ENCODE measurements around the gene GPC6. TPM values are rescaled to one million over a fixed set of nuclear protein-coding genes. Genes with fewer than 3 reads are reported as not detected.

Gene GPC6
- total and polyA plus RNA-seq, 2 experiments from 2014 or later, result 14.4 to 20.8 TPM

GRCh38 chr13:93231867-93232266 is 5.3 kb downstream of the GPC6 start:
- Histone ChIP-seq H3K27ac (no peak overlapping the region), H3K9ac (no peak overlapping the region), H3K9me2 (ENCODE audit: insufficient read depth) (no peaks in the 10 kb centered on the region), H4K20me1 (ENCODE audit: insufficient read depth) (no peaks in the 10 kb centered on the region), H3K4me3 (no peak overlapping the region), H3K27me3 (replicated peaks; ENCODE audit: insufficient read depth) (no peaks in the 10 kb centered on the region), H3K36me3 (ENCODE audit: low read depth) (no peaks in the 10 kb centered on the region), H3K79me2 (ENCODE audit: insufficient read depth) (peaks cover 30% of the 10 kb centered on the region), H3K4me1 (ENCODE audit: insufficient read depth) (peaks cover 36% of the 10 kb centered on the region), H3K4me2 (ENCODE audit: unreplicated experiment) (no peak overlapping the region), H3F3A (ENCODE audit: insufficient read depth) (peaks cover 43% of the 10 kb centered on the region), H3K9me3 (ENCODE audit: low read depth) (no peaks in the 10 kb centered on the region), H2AFZ (no peak overlapping the region)
- no peak for DNase-seq
- TF ChIP-seq EZH2phosphoT487 (IDR thresholded peaks at IDR 0.05; ENCODE audit: insufficient read depth, low read depth) (no peak), EZH2 (IDR thresholded peaks at IDR 0.05; ENCODE audit: insufficient read depth, poor library complexity, severe bottlenecking) (no peak)
- in situ Hi-C loops (cut with MboI), result loop anchor here (25.0 kb wide), 1 partner anchor 1130 kb away; no protein-coding TSS in a partner anchor
- WGBS, 2 experiments (ENCODE audit: low coverage in 1 of 2, low lambda C conversion rate in 2 of 2, missing lambda C conversion rate in 2 of 2), result 74 to 76% methylated on average over 3 of the region's 3 CpGs

- H2AFZ ChIP-seq, result no peak overlapping the region
- H4K20me1 ChIP-seq (ENCODE audit: insufficient read depth), result no peaks in the 10 kb centered on the region
- H3K4me3 ChIP-seq, result no peak overlapping the region
- peaks cover 33% of the 10 kb centered on the region for H3K4me1 ChIP-seq (ENCODE audit: insufficient read depth)
- DNase-seq, result no peak
- peaks cover 33% of the 10 kb centered on the region for H3K79me2 ChIP-seq (ENCODE audit: insufficient read depth)
- no peak overlapping the region for H3K9ac ChIP-seq
- H3K4me2 ChIP-seq (ENCODE audit: unreplicated experiment), result no peak overlapping the region
- no peaks in the 10 kb centered on the region for H3K9me2 ChIP-seq (ENCODE audit: insufficient read depth)
- 47 to 53% methylated on average over 3 of the region's 3 CpGs for WGBS, 2 experiments (ENCODE audit: low coverage in 1 of 2, low lambda C conversion rate in 2 of 2, missing lambda C conversion rate in 2 of 2)
- no peak overlapping the region for H3K27ac ChIP-seq
- peaks cover 39% of the 10 kb centered on the region for H3F3A ChIP-seq (ENCODE audit: insufficient read depth)
- TF ChIP-seq EZH2 (IDR thresholded peaks at IDR 0.05; ENCODE audit: insufficient read depth, poor library complexity, severe bottlenecking) (no peak), EZH2phosphoT487 (IDR thresholded peaks at IDR 0.05; ENCODE audit: insufficient read depth, low read depth) (no peak)
- H3K27me3 ChIP-seq (replicated peaks; ENCODE audit: insufficient read depth), result no peaks in the 10 kb centered on the region
- in situ Hi-C loops (cut with MboI), result loop anchor here (25.0 kb wide), 1 partner anchor 1128 kb away; no protein-coding TSS in a partner anchor
- no peaks in the 10 kb centered on the region; the same call in 1 of the 2 replicates for H3K36me3 ChIP-seq (ENCODE audit: low read depth)
- H3K9me3 ChIP-seq (ENCODE audit: low read depth), result no peaks in the 10 kb centered on the region
These were observed 7.4 kb downstream of the GPC6 start for GRCh38 chr13:93233997-93234416.

- H3K4me1 ChIP-seq (ENCODE audit: insufficient read depth), result peaks cover 29% of the 10 kb centered on the region
- no peak overlapping the region for H3K4me3 ChIP-seq
- peaks cover 33% of the 10 kb centered on the region for H3K79me2 ChIP-seq (ENCODE audit: insufficient read depth)
- no peak overlapping the region for H3K9ac ChIP-seq
- TF ChIP-seq EZH2 (IDR thresholded peaks at IDR 0.05; ENCODE audit: insufficient read depth, poor library complexity, severe bottlenecking) (no peak), EZH2phosphoT487 (IDR thresholded peaks at IDR 0.05; ENCODE audit: insufficient read depth, low read depth) (no peak)
- H3K27me3 ChIP-seq (replicated peaks; ENCODE audit: insufficient read depth), result no peaks in the 10 kb centered on the region
- peak overlapping the region; percentile 8 for H3K4me2 ChIP-seq (ENCODE audit: unreplicated experiment)
- H3K9me3 ChIP-seq (ENCODE audit: low read depth), result no peaks in the 10 kb centered on the region
- H3K36me3 ChIP-seq (ENCODE audit: low read depth), result no peaks in the 10 kb centered on the region; the same call in 1 of the 2 replicates
- no peak overlapping the region for H2AFZ ChIP-seq
- H3F3A ChIP-seq (ENCODE audit: insufficient read depth), result peaks cover 35% of the 10 kb centered on the region
- no peaks in the 10 kb centered on the region for H4K20me1 ChIP-seq (ENCODE audit: insufficient read depth)
- no peak overlapping the region for H3K27ac ChIP-seq
- in situ Hi-C loops (cut with MboI), result loop anchor here (25.0 kb wide), 1 partner anchor 1128 kb away; no protein-coding TSS in a partner anchor
- no peaks in the 10 kb centered on the region for H3K9me2 ChIP-seq (ENCODE audit: insufficient read depth)
- DNase-seq, result no peak
These were observed 7.9 kb downstream of the GPC6 start for GRCh38 chr13:93234459-93234858.

GRCh38 chr13:93235258-93236015 is 8.8 kb downstream of the GPC6 start:
- in situ Hi-C loops (cut with MboI), result loop anchor here (25.0 kb wide), 1 partner anchor 1127 kb away; no protein-coding TSS in a partner anchor
- H3F3A ChIP-seq (ENCODE audit: insufficient read depth), result peaks cover 25% of the 10 kb centered on the region; the same call in 1 of the 2 replicates
- peaks cover 35% of the 10 kb centered on the region for H3K79me2 ChIP-seq (ENCODE audit: insufficient read depth)
- H3K4me3 ChIP-seq, result no peak overlapping the region
- 0 out of 2 replicates have a peak overlapping the region, but pooled peaks have one; percentile 7 for H3K9ac ChIP-seq
- H3K9me2 ChIP-seq (ENCODE audit: insufficient read depth), result no peaks in the 10 kb centered on the region
- peak overlapping the region; percentile 8 for H3K4me2 ChIP-seq (ENCODE audit: unreplicated experiment)
- peak overlapping the region; percentile 39 for H3K27ac ChIP-seq
- H4K20me1 ChIP-seq (ENCODE audit: insufficient read depth), result no peaks in the 10 kb centered on the region
- no peaks in the 10 kb centered on the region for H3K9me3 ChIP-seq (ENCODE audit: low read depth)
- H3K4me1 ChIP-seq (ENCODE audit: insufficient read depth), result peaks cover 20% of the 10 kb centered on the region
- DNase-seq, result peak; percentile 89
- WGBS, 2 experiments (ENCODE audit: low coverage in 1 of 2, low lambda C conversion rate in 2 of 2, missing lambda C conversion rate in 2 of 2), result 15 to 17% methylated on average over 2 of the region's 2 CpGs
- H2AFZ ChIP-seq, result no peak overlapping the region
- no peaks in the 10 kb centered on the region for H3K27me3 ChIP-seq (replicated peaks; ENCODE audit: insufficient read depth)
- no peaks in the 10 kb centered on the region; the same call in 1 of the 2 replicates for H3K36me3 ChIP-seq (ENCODE audit: low read depth)
- no peak for TF ChIP-seq EZH2 (IDR thresholded peaks at IDR 0.05; ENCODE audit: insufficient read depth, poor library complexity, severe bottlenecking)
- TF ChIP-seq EZH2phosphoT487 (IDR thresholded peaks at IDR 0.05; ENCODE audit: insufficient read depth, low read depth), result no peak

Measured in GM23248 (cell line).